SK-N-SH (cell line): ENCODE data around the gene IL17REL. TPM values are rescaled to one million over a fixed set of nuclear protein-coding genes. Genes with fewer than 3 reads are reported as not detected.

ENCODE experiments used
- CTCF ChIA-PET: fragments of 300-600, 350-600 bp; formaldehyde crosslinking; extraction: SDS; loops from one replicate; lab custom pipeline; 2021; lab: Yijun Ruan, JAX
- POLR2A ChIA-PET: fragments of 350-600 bp; sonication (Branson Sonifier 250); formaldehyde crosslinking; extraction: SDS; loops from one replicate; lab custom pipeline; 2020; ENCODE audit warnings: antibody characterized with exemption, inconsistent platforms; lab: Yijun Ruan, JAX
- DNase-seq: peaks from one replicate; pipeline ENCODE4 v3.0.0; 2012
- H2AFZ ChIP-seq: fragments of 200-600 bp; sonication (generic); 2 replicates; pipeline ENCODE4 v1.8.1; 2016; ENCODE audit warnings: antibody characterized with exemption, mild to moderate bottlenecking, low read depth
- H3F3A ChIP-seq: fragments of 200-600 bp; sonication (generic); replicated peaks from 2 replicates; pipeline ENCODE3; 2016; ENCODE audit warnings: antibody characterized with exemption, mild to moderate bottlenecking; ENCODE audit not compliant: insufficient read depth
- H3K27ac ChIP-seq, 2 experiments: fragments of 200-500 bp in 1 of 2; fragments of 200-600 bp in 1 of 2; sonication (Bioruptor generic) in 1 of 2; sonication (generic), shearing (Covaris generic) in 1 of 2; 2 replicates each; pipeline versions ENCODE4 v1.5.1 to v1.6.1; 2014 to 2016; ENCODE audit warnings: low read depth in 2 of 2, inconsistent platforms in 1 of 2, low read length in 1 of 2, mild to moderate bottlenecking in 1 of 2, mixed read lengths in 1 of 2
- H3K27me3 ChIP-seq: fragments of 200-600 bp; sonication (generic), shearing (Covaris generic); 2 replicates; pipeline ENCODE4 v1.6.1; 2016; ENCODE audit warnings: mixed run types; ENCODE audit not compliant: insufficient read depth
- H3K36me3 ChIP-seq, 2 experiments: fragments of 200-500 bp in 1 of 2; fragments of 200-600 bp in 1 of 2; sonication (Bioruptor generic) in 1 of 2; sonication (generic) in 1 of 2; replicated peaks in 1 of 2; 2 replicates each; pipeline versions ENCODE3 to v1.5.1; 2014 to 2016; ENCODE audit warnings: low read length in 1 of 2, mild to moderate bottlenecking in 1 of 2; ENCODE audit not compliant: insufficient read depth in 2 of 2, control insufficient read depth in 1 of 2
- H3K4me1 ChIP-seq, 2 experiments: fragments of 200-500 bp in 1 of 2; fragments of 200-600 bp in 1 of 2; sonication (Bioruptor generic) in 1 of 2; sonication (generic), shearing (Covaris generic) in 1 of 2; 2 replicates each; pipeline versions ENCODE4 v1.5.1 to v1.6.1; 2014 to 2016; ENCODE audit warnings: low read depth in 1 of 2, low read length in 1 of 2, mixed run types in 1 of 2; ENCODE audit not compliant: insufficient read depth in 2 of 2, control insufficient read depth in 1 of 2
- H3K4me2 ChIP-seq: fragments of 200-600 bp; sonication (generic), shearing (Covaris generic); 2 replicates; pipeline ENCODE4 v1.6.1; 2017; ENCODE audit warnings: mixed run types
- H3K4me3 ChIP-seq, 2 experiments: fragments of 200-500 bp in 1 of 2; fragments of 200-600 bp in 1 of 2; sonication (Bioruptor generic) in 1 of 2; sonication (generic), shearing (Covaris generic) in 1 of 2; 2 replicates each; pipeline versions ENCODE4 v1.5.1 to v1.8.1; 2014 to 2016; ENCODE audit warnings: low read depth in 2 of 2, inconsistent platforms in 1 of 2, low read length in 1 of 2, mild to moderate bottlenecking in 1 of 2, mixed read lengths in 1 of 2, moderate library complexity in 1 of 2
- H3K79me2 ChIP-seq: fragments of 200-600 bp; sonication (generic); 2 replicates; pipeline ENCODE4 v1.8.1; 2017; ENCODE audit warnings: mild to moderate bottlenecking; ENCODE audit not compliant: insufficient read depth
- H3K9ac ChIP-seq: fragments of 200-600 bp; sonication (generic); 2 replicates; pipeline ENCODE4 v1.6.1; 2017; ENCODE audit warnings: mixed run types
- H3K9me2 ChIP-seq: fragments of 200-600 bp; sonication (generic); 2 replicates; pipeline ENCODE4 v1.6.1; 2017; ENCODE audit warnings: mixed run types
- H3K9me3 ChIP-seq: fragments of 200-600 bp; sonication (generic); 2 replicates; pipeline ENCODE4 v1.6.1; 2017; ENCODE audit warnings: mixed run types, mild to moderate bottlenecking, moderate library complexity
- H4K20me1 ChIP-seq: fragments of 200-600 bp; sonication (generic); 2 replicates; pipeline ENCODE4 v1.6.1; 2017; ENCODE audit warnings: mild to moderate bottlenecking, mixed run types; ENCODE audit not compliant: insufficient read depth
- CTCF ChIP-seq: fragments of 200-600 bp; sonication (generic); IDR thresholded peaks from 2 replicates; pipeline ENCODE4 v1.6.1; 2017; ENCODE audit warnings: antibody characterized with exemption, mild to moderate bottlenecking, moderate library complexity
- EZH2phosphoT487 ChIP-seq: fragments of 200-600 bp; sonication (generic); IDR thresholded peaks from 2 replicates; pipeline ENCODE4 v1.6.1; 2017; ENCODE audit warnings: low read depth, mixed run types, mild to moderate bottlenecking, antibody characterized with exemption, moderate library complexity, borderline replicate concordance
- FOSL2 ChIP-seq: IDR thresholded peaks from 2 replicates; pipeline ENCODE4 v1.4.0; 2012; ENCODE audit warnings: low read depth, mild to moderate bottlenecking, moderate library complexity, borderline replicate concordance
- FOXJ3 ChIP-seq: sonication (generic); formaldehyde crosslinking; IDR thresholded peaks from 2 replicates; pipeline ENCODE4 v1.5.1; 2020; ENCODE audit warnings: mild to moderate bottlenecking, missing genetic modification reagents
- FOXM1 ChIP-seq: IDR thresholded peaks from 2 replicates; pipeline ENCODE4 v1.4.0; 2012; ENCODE audit warnings: low read depth, mild to moderate bottlenecking
- GATA2 ChIP-seq: sonication (generic); formaldehyde crosslinking; IDR thresholded peaks from 2 replicates; pipeline ENCODE4 v1.5.0; 2020; ENCODE audit warnings: mild to moderate bottlenecking, missing genetic modification reagents
- MXI1 ChIP-seq: IDR thresholded peaks from 2 replicates; pipeline ENCODE4 v1.6.1; 2012; ENCODE audit warnings: mild to moderate bottlenecking, low read depth, low read length, improper control_type of control experiment
- POLR2AphosphoS5 ChIP-seq: IDR thresholded peaks from 2 replicates; pipeline ENCODE4 v1.6.1; 2012; ENCODE audit warnings: low read depth, low read length
- RAD21 ChIP-seq: IDR thresholded peaks from 2 replicates; pipeline ENCODE4 v1.6.1; 2012; ENCODE audit warnings: mild to moderate bottlenecking, low read length
- SIN3A ChIP-seq: IDR thresholded peaks from 2 replicates; pipeline ENCODE4 v1.6.1; 2012; ENCODE audit warnings: low read depth, mild to moderate bottlenecking, low read length, moderate library complexity, borderline replicate concordance
- SMC3 ChIP-seq: IDR thresholded peaks from 2 replicates; pipeline ENCODE4 v1.6.1; 2012; ENCODE audit warnings: low read depth, low read length, improper control_type of control experiment
- TAF1 ChIP-seq: IDR thresholded peaks from 2 replicates; pipeline ENCODE4 v1.6.1; 2012; ENCODE audit warnings: low read depth, mild to moderate bottlenecking, low read length, moderate library complexity, borderline replicate concordance
- TCF12 ChIP-seq: IDR thresholded peaks from 2 replicates; pipeline ENCODE4 v1.4.0; 2012
- USF1 ChIP-seq: IDR thresholded peaks from 2 replicates; pipeline ENCODE4 v1.4.0; 2012; ENCODE audit warnings: low read depth, borderline replicate concordance
- ZBTB33 ChIP-seq: IDR thresholded peaks from 2 replicates; pipeline ENCODE4 v1.4.0; 2012; ENCODE audit warnings: low read depth, borderline replicate concordance
- WGBS: methylation state at CpG from one replicate; pipeline ENCODE4 v1.1.6; 2017; ENCODE audit warnings: low lambda C conversion rate; 5-methylcytosine and 5-hydroxymethylcytosine counted together
- polyA plus RNA-seq, 3 experiments: library from polyadenylated mRNA; depleted of rRNA; stranded (reverse); fragments of >200 nt; gene quantifications; 2 replicates each; pipeline ENCODE4 v1.2.3, GENCODE V29; 2012
- TF ChIP-seq, protein P1 (sequence below): IDR thresholded peaks from 2 replicates; pipeline ENCODE4 v1.6.1; 2012; ENCODE audit warnings: mild to moderate bottlenecking, low read depth, low read length, moderate library complexity

IL17REL gene
- polyA plus RNA-seq, 1 of the 3 experiments (the other 2 are of a cell fraction) = not detected

DNA sequence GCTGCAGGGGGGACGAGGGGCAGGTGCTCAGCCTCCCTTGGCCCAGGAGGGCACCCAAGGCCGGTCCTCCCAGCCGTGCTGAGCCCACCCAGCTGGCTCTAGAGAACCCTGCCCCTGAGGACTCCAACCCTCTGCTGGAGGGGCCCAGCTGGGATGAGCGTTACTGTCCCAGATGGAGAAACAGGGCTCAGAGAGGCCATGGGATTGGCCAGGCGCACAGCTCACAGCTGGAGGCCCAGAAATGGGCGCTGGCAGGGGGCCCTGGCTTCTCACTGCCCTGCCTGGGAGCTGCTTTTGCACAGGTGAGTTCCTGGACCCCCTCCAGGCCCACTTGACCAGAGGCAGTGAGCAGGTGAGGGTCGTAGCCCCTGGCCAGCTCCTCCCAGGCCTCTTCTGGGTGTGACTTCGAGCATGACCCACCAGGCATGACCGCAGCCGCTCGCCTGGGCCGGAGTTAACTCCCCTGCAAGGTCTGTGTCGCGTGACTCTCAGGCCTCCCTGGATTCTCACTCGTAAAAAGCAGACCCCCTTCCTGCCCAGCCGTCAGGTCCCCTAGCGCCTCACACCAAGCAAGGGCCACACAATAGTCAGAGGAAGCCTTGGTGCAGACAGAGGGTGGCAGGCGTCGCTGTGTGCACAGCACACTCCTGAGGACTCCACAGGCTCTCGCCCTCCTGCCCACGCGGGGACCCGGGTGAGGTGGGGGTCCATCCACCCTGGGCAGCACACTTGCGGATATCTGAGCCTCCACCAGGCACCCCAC is 19.7 kb upstream of the IL17REL start:
- no peak overlapping the region for H2AFZ ChIP-seq
- H3K27ac ChIP-seq = no peak overlapping the region
- H3K9me3 ChIP-seq = no peaks in the 10 kb centered on the region
- H4K20me1 ChIP-seq = no peaks in the 10 kb centered on the region
- peak; percentile 22 for DNase-seq
- no peaks in the 10 kb centered on the region for H3F3A ChIP-seq
- WGBS = 38% methylated on average over 8 of the region's 24 CpGs
- H3K9ac ChIP-seq = no peak overlapping the region
- H3K79me2 ChIP-seq = no peaks in the 10 kb centered on the region
- H3K4me1 ChIP-seq = peaks cover 0 to 11% of the 10 kb centered on the region in 2 experiments; a peak in 1 of 4 replicates
- H3K4me3 ChIP-seq = no peak overlapping the region
- no peak overlapping the region for H3K4me2 ChIP-seq
- H3K27me3 ChIP-seq = no peaks in the 10 kb centered on the region; the same call in 1 of the 2 replicates
- ChIA-PET CTCF (interaction anchor here (1.5 to 3.4 kb wide), 4 partner anchors 100 to 265 kb away, joined by 4 to 88 read pairs (median 10); no protein-coding TSS in a partner anchor), POLR2A (no interaction called here)
- H3K9me2 ChIP-seq = no peaks in the 10 kb centered on the region
- H3K36me3 ChIP-seq = no peaks in the 10 kb centered on the region
- TF ChIP-seq ZBTB33 = no peak
- TF ChIP-seq GATA2 (CRISPR knock-in tag) = no peak
- no peak for TF ChIP-seq TAF1
- no peak for TF ChIP-seq EZH2phosphoT487

DNA sequence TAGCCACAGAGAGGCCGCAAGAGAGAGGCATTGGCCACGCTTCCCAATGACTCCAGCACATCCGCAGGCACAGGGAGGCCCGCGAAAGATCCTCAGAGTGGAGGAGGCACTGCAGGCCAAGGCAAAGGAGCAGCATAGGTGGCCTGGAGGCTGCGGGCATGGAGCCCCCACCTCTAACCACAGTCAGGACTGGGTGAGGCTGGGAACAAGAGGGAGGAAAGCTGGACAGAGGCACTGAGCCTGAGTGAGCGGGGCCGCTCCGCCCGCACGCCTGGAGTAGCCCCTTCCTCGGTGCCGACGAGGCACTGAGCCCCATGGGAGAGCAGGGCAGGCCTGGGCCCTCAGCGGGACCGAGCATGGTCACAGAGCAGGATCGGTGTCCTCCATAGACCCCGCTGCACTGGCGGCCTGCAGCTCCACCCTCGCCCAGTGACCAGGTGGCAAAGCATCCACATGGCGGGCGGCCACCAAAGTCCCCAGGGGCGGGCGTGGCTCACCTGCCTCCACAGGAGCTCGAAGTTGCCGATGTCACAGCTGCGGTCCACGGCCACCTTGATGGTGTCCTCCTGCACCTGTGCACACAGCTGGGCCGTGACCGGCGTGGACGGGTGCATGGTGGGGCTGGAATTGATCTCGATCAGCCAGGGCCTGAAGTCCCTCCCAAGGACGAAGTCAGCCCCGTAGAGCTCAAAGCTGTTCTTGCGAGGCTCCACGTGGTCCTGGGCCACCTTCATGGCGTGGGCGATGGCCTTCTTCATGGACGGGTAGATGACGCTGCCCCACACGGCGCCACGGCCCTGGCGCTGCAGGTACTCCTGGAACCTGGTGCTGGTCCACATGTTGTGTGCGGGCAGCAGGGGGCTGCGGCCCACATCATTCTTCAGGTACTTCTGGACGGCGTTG is 18.9 kb upstream of the IL17REL start:
- Histone ChIP-seq H3K4me1 (peaks cover 0 to 13% of the 10 kb centered on the region in 2 experiments; a peak in 1 of 4 replicates), H3K4me2 (no peak overlapping the region), H3K27ac (no peak overlapping the region), H3K36me3 (no peaks in the 10 kb centered on the region), H2AFZ (no peak overlapping the region), H4K20me1 (no peaks in the 10 kb centered on the region), H3K4me3 (no peak overlapping the region), H3F3A (no peaks in the 10 kb centered on the region), H3K9ac (no peak overlapping the region), H3K9me2 (no peaks in the 10 kb centered on the region), H3K9me3 (no peaks in the 10 kb centered on the region), H3K27me3 (no peaks in the 10 kb centered on the region; the same call in 1 of the 2 replicates), H3K79me2 (no peaks in the 10 kb centered on the region)
- CTCF ChIA-PET = interaction anchor here (0.7 to 3.3 kb wide), 26 partner anchors 10 to 264 kb away, joined by 3 to 88 read pairs (median 6); partner anchors contain the start of gene IL17REL
- DNase-seq = peak; percentile 33
- WGBS = 61% methylated on average over 13 of the region's 49 CpGs
- POLR2A ChIA-PET = no interaction called here
- TF ChIP-seq FOSL2 (no peak), CTCF (no peak), POLR2AphosphoS5 (no peak), MXI1 (no peak), FOXJ3 (CRISPR knock-in tag) (no peak), SMC3 (no peak), FOXM1 (no peak), USF1 (no peak), RAD21 (no peak), SIN3A (no peak), TCF12 (no peak), TAF1 (no peak)
- TF ChIP-seq, protein P1, sequence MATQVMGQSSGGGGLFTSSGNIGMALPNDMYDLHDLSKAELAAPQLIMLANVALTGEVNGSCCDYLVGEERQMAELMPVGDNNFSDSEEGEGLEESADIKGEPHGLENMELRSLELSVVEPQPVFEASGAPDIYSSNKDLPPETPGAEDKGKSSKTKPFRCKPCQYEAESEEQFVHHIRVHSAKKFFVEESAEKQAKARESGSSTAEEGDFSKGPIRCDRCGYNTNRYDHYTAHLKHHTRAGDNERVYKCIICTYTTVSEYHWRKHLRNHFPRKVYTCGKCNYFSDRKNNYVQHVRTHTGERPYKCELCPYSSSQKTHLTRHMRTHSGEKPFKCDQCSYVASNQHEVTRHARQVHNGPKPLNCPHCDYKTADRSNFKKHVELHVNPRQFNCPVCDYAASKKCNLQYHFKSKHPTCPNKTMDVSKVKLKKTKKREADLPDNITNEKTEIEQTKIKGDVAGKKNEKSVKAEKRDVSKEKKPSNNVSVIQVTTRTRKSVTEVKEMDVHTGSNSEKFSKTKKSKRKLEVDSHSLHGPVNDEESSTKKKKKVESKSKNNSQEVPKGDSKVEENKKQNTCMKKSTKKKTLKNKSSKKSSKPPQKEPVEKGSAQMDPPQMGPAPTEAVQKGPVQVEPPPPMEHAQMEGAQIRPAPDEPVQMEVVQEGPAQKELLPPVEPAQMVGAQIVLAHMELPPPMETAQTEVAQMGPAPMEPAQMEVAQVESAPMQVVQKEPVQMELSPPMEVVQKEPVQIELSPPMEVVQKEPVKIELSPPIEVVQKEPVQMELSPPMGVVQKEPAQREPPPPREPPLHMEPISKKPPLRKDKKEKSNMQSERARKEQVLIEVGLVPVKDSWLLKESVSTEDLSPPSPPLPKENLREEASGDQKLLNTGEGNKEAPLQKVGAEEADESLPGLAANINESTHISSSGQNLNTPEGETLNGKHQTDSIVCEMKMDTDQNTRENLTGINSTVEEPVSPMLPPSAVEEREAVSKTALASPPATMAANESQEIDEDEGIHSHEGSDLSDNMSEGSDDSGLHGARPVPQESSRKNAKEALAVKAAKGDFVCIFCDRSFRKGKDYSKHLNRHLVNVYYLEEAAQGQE = no peak
